K562 treated with DMSO at 1 percent for 48 hours (cell line): ENCODE measurements around the gene FAM210B. TPM values are rescaled to one million over a fixed set of nuclear protein-coding genes. Genes with fewer than 3 reads are reported as not detected.

Experiments used
- total RNA-seq: library from RNA; unstranded; fragments of 300-600 nt; gene quantifications from 2 replicates; pipeline ENCODE4 v1.2.3, GENCODE V29; 2022; ENCODE audit warnings: low replicate concordance; ENCODE audit errors: extremely low read depth

FAM210B gene
- total RNA-seq = not detected in 2 replicates

GRCh38 chr20:56358600-56359211 is at the start of gene FAM210B:
TSS of gene FAM210B (plus strand) at chr20:56358974. CDS start at chr20:56359006, 32 bp downstream.

GRCh38 chr20:56392132-56392880 is 33.5 kb downstream of the FAM210B start, which contains the start of the genes AURKA and CSTF1:
TSS of gene AURKA (minus strand) at chr20:56392215. CDS start at chr20:56388197, 4,018 bp downstream.
TSS of gene CSTF1 (plus strand) at chr20:56392645. CDS start at chr20:56395553, 2,908 bp downstream.

GRCh38 chr20:56411759-56412472 is 53.1 kb downstream of the FAM210B start, which contains the start of gene CASS4:
TSS of gene CASS4 (plus strand) at chr20:56412260. CDS start at chr20:56412459, 199 bp downstream.

Other genes starting within 250 kb of the FAM210B start
- not detected in 2 replicates for gene MC3R, start 110.2 kb upstream of the FAM210B start, total RNA-seq
- not detected in 2 replicates for gene AURKA, start 33.2 kb downstream of the FAM210B start, total RNA-seq
- not detected in 2 replicates for gene CSTF1, start 33.7 kb downstream of the FAM210B start, total RNA-seq
- not detected in 2 replicates for gene CASS4, start 53.3 kb downstream of the FAM210B start, total RNA-seq
- not detected in 2 replicates for gene RTF2, start 109.7 kb downstream of the FAM210B start, total RNA-seq
- gene FAM209A, start 165.8 kb downstream of the FAM210B start, total RNA-seq = not detected in 2 replicates
- not detected in 2 replicates for gene FAM209B, start 174.3 kb downstream of the FAM210B start, total RNA-seq